Measurements from ENCODE around the gene CD300LD.

Gene CD300LD

DNA sequence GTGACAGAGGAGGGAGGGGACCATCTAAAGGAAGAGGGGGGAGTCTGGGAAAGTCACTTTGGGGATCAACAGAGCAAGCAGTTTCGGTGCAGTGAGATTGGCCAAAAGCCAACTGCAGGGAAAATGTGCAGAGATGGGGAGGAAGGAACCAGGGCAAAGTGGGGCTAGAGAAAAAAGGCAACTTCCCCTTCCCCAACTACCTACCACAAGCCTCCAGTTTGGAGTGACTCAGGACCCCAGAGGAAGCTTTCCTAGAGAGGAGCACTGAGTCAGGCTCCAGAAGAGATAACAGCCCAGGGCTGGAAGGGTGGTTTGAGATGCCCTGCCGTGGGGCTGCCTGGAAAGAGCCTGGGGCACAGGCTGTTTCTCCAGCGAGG lies 6.9 kb upstream of the CD300LD start:
- no peak for TF ChIP-seq RARB (CRISPR knock-in tag; IDR thresholded peaks at IDR 0.05)
- no peak for TF ChIP-seq BACH2 (CRISPR knock-in tag; IDR thresholded peaks at IDR 0.05; ENCODE audit: borderline replicate concordance)
- TF ChIP-seq, protein P1, sequence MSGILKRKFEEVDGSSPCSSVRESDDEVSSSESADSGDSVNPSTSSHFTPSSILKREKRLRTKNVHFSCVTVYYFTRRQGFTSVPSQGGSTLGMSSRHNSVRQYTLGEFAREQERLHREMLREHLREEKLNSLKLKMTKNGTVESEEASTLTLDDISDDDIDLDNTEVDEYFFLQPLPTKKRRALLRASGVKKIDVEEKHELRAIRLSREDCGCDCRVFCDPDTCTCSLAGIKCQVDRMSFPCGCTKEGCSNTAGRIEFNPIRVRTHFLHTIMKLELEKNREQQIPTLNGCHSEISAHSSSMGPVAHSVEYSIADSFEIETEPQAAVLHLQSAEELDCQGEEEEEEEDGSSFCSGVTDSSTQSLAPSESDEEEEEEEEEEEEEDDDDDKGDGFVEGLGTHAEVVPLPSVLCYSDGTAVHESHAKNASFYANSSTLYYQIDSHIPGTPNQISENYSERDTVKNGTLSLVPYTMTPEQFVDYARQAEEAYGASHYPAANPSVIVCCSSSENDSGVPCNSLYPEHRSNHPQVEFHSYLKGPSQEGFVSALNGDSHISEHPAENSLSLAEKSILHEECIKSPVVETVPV (CRISPR knock-in tag; IDR thresholded peaks at IDR 0.05), result no peak
- TF ChIP-seq ARNTL (CRISPR knock-in tag; IDR thresholded peaks at IDR 0.05; ENCODE audit: borderline replicate concordance, low read depth), result no peak
- TF ChIP-seq GLIS3 (CRISPR knock-in tag; IDR thresholded peaks at IDR 0.05), result no peak
- TF ChIP-seq CSDC2 (CRISPR knock-in tag; IDR thresholded peaks at IDR 0.05), result no peak
- no peak for TF ChIP-seq TOX (CRISPR knock-in tag; IDR thresholded peaks at IDR 0.05; ENCODE audit: borderline replicate concordance)
- no peak for TF ChIP-seq SNAI2 (CRISPR knock-in tag; IDR thresholded peaks at IDR 0.05)
- TF ChIP-seq, protein P2, sequence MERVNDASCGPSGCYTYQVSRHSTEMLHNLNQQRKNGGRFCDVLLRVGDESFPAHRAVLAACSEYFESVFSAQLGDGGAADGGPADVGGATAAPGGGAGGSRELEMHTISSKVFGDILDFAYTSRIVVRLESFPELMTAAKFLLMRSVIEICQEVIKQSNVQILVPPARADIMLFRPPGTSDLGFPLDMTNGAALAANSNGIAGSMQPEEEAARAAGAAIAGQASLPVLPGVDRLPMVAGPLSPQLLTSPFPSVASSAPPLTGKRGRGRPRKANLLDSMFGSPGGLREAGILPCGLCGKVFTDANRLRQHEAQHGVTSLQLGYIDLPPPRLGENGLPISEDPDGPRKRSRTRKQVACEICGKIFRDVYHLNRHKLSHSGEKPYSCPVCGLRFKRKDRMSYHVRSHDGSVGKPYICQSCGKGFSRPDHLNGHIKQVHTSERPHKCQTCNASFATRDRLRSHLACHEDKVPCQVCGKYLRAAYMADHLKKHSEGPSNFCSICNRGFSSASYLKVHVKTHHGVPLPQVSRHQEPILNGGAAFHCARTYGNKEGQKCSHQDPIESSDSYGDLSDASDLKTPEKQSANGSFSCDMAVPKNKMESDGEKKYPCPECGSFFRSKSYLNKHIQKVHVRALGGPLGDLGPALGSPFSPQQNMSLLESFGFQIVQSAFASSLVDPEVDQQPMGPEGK (CRISPR knock-in tag; IDR thresholded peaks at IDR 0.05; ENCODE audit: borderline replicate concordance), result no peak
- TF ChIP-seq ZFP3 (CRISPR knock-in tag; IDR thresholded peaks at IDR 0.05), result no peak
- ATAC-seq, result no peak

DNA sequence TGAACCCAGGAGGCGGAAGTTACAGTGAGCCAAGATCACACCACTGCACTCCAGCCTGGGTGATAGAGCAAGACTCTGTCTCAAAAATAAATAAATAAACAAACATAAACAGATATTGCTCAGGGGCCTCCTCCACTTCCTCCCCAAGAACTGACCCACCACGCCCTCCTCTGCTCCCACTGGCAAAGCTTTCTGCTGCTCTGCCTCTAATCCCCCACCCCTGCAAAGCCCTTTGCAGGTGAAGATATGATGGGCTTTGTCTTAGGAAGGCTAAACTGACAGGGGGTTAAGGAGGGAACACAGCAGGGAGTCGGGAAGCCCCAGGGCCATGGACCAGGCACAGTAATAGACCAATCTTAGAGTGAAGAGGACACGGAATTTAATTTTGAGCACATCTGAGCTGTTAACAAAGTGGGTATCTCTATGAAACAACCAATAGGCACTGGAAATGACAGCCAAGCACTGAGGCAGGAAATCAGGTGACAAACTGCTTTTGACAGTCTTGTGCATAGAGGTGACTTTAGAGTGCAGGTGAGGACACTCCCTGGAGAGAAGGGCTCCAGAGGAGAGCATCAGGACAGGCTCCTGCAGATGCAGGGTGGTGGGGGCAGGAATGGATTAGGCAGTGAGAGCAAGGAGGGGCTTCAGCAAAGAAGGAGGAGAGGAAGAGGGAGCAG lies 6.4 kb upstream of the CD300LD start:
- no peak for ATAC-seq
- TF ChIP-seq, protein P3, sequence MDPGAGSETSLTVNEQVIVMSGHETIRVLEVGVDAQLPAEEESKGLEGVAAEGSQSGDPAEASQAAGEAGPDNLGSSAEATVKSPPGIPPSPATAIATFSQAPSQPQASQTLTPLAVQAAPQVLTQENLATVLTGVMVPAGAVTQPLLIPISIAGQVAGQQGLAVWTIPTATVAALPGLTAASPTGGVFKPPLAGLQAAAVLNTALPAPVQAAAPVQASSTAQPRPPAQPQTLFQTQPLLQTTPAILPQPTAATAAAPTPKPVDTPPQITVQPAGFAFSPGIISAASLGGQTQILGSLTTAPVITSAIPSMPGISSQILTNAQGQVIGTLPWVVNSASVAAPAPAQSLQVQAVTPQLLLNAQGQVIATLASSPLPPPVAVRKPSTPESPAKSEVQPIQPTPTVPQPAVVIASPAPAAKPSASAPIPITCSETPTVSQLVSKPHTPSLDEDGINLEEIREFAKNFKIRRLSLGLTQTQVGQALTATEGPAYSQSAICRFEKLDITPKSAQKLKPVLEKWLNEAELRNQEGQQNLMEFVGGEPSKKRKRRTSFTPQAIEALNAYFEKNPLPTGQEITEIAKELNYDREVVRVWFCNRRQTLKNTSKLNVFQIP (CRISPR knock-in tag; IDR thresholded peaks at IDR 0.05; ENCODE audit: borderline replicate concordance, low read depth), result no peak
- TF ChIP-seq TOX (CRISPR knock-in tag; IDR thresholded peaks at IDR 0.05; ENCODE audit: borderline replicate concordance), result no peak
- TF ChIP-seq ISL1 (CRISPR knock-in tag; IDR thresholded peaks at IDR 0.05), result no peak
- TF ChIP-seq, protein P2 (CRISPR knock-in tag; IDR thresholded peaks at IDR 0.05; ENCODE audit: borderline replicate concordance), result no peak
- TF ChIP-seq ZFP3 (CRISPR knock-in tag; IDR thresholded peaks at IDR 0.05), result no peak
- TF ChIP-seq, protein P4, sequence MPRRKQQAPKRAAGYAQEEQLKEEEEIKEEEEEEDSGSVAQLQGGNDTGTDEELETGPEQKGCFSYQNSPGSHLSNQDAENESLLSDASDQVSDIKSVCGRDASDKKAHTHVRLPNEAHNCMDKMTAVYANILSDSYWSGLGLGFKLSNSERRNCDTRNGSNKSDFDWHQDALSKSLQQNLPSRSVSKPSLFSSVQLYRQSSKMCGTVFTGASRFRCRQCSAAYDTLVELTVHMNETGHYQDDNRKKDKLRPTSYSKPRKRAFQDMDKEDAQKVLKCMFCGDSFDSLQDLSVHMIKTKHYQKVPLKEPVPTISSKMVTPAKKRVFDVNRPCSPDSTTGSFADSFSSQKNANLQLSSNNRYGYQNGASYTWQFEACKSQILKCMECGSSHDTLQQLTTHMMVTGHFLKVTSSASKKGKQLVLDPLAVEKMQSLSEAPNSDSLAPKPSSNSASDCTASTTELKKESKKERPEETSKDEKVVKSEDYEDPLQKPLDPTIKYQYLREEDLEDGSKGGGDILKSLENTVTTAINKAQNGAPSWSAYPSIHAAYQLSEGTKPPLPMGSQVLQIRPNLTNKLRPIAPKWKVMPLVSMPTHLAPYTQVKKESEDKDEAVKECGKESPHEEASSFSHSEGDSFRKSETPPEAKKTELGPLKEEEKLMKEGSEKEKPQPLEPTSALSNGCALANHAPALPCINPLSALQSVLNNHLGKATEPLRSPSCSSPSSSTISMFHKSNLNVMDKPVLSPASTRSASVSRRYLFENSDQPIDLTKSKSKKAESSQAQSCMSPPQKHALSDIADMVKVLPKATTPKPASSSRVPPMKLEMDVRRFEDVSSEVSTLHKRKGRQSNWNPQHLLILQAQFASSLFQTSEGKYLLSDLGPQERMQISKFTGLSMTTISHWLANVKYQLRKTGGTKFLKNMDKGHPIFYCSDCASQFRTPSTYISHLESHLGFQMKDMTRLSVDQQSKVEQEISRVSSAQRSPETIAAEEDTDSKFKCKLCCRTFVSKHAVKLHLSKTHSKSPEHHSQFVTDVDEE (CRISPR knock-in tag; IDR thresholded peaks at IDR 0.05), result no peak
- TF ChIP-seq CSDC2 (CRISPR knock-in tag; IDR thresholded peaks at IDR 0.05), result no peak

DNA sequence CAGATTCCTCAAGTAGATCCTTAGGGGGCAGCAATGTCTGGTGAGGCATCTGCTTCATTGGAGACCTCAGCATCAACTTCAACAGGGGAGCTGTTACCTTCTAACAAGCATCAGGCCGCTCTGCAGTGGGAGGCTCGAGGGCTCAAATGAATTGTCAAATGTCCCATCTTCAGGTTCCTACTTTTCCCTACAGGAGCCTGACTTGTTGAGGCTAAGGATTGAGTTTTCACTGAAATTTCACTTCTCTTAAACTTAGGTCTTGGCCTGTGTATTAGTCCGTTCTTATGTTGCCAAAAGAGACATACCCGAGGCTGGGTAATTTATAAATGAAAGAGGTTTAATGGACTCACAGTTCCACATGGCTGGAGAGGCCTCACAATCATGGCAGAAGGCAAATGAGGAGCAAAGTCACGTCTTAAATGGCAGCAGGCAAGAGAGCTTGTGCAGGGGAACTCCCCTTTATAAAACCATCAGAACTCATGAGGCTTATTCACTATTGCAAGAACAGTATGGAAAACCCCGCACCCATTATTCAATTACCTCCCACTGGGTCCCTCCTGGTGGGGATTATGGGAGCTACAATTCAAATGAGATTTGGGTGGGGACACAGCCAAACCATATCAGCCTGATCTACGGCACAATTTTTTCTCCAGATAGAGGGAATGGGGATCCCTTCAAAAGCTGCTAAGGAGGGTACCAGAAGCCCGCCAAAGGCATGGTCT lies 5.1 kb upstream of the CD300LD start:
- no peak for ATAC-seq
- TF ChIP-seq RARB (CRISPR knock-in tag; IDR thresholded peaks at IDR 0.05) (no peak), TOX (CRISPR knock-in tag; IDR thresholded peaks at IDR 0.05; ENCODE audit: borderline replicate concordance) (no peak), ISL1 (CRISPR knock-in tag; IDR thresholded peaks at IDR 0.05) (no peak), PPARA (CRISPR knock-in tag; IDR thresholded peaks at IDR 0.05; ENCODE audit: borderline replicate concordance) (no peak), SNAI2 (CRISPR knock-in tag; IDR thresholded peaks at IDR 0.05) (no peak)
